RKO (cell line): Measurements from ENCODE around the gene ASIC2.
"Not testable (repeated sequence)": the region's sequence is repeated elsewhere in the genome, so short reads cannot be mapped to it uniquely, and the experiment has no call there.

ENCODE experiments used
- DNase-seq: peaks from one replicate; pipeline ENCODE4 v3.0.0-alpha.2; 2016; ENCODE audit warnings: low spot score

ASIC2 gene

GRCh38 chr17:33019161-33019890 is 273.8 kb downstream of the ASIC2 start:
- DNase-seq, result no peak

GRCh38 chr17:33017366-33017765 is 275.7 kb downstream of the ASIC2 start:
- no peak for DNase-seq

GRCh38 chr17:33016920-33017319 is 276.2 kb downstream of the ASIC2 start:
- DNase-seq, result no peak

- no peak for DNase-seq
Measured at GRCh38 chr17:33015716-33016346, 277.3 kb downstream of the ASIC2 start.

- no peak for DNase-seq
Measured at GRCh38 chr17:33014751-33015150, 278.3 kb downstream of the ASIC2 start.

DNA sequence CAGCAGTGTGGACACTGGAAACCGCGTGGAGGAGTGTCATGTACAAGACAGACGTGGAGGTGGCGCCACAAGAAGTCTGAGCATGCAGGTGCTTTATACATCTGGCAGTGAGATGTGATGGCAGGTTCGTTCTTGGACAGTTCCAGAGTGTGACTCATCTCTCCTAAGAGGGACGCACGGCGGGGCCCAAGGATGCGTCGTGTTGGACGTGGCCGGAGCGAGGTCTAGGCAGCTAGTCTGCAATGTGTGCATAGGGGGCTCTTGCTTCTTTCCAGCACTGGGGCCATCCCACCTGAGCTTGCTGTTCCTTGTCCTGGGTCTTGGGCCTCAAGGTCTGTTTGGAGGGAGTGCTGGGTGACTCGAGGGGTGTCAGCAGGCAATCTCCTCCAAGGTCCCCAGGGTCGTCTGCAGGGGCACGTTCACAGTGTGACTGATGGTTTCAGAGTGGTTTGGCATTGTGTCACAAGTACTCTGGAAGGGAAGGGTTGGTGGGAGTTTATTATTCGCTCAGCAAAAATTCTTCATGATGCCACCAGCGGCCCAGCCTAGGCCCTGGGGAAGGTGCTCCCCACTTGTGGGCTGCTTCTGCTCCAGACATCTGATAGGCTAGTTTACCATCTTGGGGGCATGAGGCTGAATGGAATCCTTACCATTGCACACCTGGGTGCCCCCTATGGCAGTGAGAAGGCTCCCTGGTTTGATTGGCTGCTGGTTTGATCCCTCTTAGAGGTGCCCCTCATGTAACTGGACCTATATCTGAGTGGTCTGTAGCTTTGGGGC is 279.3 kb downstream of the ASIC2 start:
- DNase-seq, result no peak

DNA sequence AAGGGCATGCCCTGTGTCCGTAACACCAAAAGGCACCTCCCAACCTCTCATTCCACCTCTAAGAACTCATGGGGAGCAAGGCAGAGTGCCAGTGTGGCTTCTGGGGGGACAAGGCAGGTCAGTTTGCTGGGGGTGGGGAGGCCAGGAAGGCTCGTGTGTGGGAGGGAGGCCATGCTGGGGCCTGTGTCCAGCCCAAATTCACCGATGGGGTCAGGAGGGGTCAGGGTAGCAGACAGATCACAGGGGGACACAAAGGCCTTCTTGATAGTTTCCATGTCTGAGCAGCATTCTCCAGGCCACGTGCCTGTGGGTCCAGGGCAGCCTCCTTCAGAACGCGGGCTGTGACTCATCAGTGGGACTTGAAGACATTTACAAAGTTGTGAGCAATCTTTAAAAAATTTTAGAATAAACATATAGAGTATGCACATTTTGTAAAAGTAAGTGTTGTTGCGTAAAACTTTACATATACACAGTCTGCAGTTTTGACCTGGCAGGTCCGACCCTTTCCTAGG is 280.5 kb downstream of the ASIC2 start:
- DNase-seq, result peak; percentile 21

- no peak for DNase-seq
Measured at GRCh38 chr17:33009636-33010035, 283.5 kb downstream of the ASIC2 start.

DNA sequence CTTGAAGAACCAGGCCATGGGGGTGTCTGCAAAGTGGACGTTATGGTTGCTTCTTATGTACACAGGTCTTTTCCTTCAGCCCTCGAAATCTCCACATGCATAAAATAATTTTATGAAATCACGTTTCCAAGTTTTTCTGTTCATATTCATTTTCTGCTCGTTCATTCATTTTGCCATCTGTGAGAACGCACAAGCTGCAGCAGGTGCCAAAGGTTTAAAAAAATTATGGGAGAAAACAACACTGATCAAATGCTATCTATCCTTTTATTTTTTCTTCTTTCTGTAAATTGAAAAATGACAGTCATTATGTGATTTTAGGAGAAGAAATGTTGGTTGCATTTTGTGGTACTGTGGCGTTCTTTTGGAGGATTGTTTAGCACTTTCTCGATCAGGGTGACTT is 285.9 kb downstream of the ASIC2 start:
- no peak for DNase-seq

GRCh38 chr17:33002246-33002645 is 290.8 kb downstream of the ASIC2 start:
- DNase-seq, result no peak

DNA sequence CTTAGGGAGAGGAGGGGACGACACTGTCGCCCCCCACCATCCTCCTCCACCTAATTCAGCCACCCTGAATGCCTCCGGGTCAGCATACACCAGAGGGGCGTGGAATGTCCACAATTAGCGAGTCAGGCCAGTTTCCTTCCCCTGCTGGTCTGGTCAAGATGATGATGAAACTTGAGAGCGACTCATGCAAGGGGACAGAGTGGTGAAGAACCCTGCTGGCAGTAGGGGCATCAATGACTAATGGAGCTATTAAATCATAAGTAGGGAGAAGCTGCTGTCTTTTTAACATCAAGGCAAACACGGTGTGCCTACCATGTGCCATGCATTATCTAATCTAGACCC is 294.2 kb downstream of the ASIC2 start:
- DNase-seq, result peak; percentile 32

DNA sequence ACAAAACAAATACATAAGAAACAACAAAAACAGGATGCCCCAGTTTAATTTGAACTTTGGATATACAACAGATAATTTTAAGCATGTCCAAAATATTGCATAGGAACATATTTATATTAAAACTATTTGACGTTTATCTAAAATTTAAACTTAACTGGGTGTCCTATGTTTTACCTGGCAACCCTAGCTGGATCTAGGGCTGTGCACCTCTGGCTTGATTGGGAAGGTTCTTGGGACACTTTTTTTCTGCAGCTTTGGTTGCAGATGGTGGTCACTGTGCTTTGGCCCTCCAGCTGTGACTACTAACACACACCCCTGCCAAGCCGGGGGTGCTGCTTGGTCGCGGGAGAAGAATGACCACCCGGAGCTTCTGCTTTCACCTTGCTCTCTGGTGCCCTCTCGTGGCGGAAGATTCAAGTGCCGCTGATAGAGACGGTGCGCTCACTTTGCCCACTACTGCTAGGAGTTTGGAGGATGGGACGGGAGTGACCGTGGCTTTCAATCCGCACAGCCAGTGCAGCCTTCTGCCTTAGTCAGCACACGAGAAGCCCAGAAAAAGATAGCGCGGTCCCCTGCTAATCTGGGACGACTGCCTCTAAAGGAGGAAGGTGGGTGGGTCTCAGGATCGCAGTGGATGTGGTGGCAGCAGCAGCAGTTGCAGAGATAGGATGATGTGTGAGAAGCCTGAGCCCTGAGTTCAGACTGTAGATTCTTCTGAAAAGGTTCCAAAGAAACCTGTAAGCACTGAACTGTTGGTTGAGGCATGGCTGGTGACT is 294.8 kb downstream of the ASIC2 start:
- peak; percentile 51 for DNase-seq

- DNase-seq, result no peak
Measured at GRCh38 chr17:32995416-32996045, 297.6 kb downstream of the ASIC2 start.

GRCh38 chr17:32993977-32994376 is 299.1 kb downstream of the ASIC2 start:
- DNase-seq, result no peak

DNA sequence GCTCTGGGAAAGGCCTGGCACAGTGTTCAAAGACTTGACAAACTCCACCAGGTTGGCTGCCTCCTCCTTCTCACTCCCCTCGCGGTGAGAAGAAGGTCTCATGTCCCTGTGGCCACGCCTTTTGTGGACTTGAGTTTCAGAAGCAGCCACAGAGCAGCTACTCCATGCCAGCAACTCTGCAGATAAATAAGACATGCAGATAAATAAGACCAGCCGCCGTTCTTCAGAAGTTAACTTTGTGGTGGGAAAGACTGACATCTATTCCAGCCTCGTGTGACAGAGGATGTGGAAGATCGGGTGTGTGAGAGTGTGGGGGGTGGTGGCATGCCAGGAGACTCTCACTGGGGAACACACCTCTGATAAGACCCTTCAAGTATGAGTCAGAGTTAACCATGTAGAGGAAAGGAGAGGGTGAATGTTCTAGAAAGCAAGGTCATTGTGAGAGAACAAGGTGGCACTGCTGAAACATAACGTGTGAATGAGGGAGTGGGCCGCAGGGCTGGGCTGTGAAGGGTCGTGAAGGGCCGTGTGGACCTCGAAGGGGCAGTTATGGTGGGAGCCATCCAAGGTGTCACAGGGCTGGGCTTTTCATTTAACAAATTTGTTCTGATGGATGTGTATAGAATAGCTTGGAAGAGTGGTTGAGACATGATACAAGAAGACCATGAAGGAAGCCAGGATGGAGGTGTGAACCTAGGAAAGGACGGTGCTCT is 300.6 kb downstream of the ASIC2 start:
- no peak for DNase-seq

DNA sequence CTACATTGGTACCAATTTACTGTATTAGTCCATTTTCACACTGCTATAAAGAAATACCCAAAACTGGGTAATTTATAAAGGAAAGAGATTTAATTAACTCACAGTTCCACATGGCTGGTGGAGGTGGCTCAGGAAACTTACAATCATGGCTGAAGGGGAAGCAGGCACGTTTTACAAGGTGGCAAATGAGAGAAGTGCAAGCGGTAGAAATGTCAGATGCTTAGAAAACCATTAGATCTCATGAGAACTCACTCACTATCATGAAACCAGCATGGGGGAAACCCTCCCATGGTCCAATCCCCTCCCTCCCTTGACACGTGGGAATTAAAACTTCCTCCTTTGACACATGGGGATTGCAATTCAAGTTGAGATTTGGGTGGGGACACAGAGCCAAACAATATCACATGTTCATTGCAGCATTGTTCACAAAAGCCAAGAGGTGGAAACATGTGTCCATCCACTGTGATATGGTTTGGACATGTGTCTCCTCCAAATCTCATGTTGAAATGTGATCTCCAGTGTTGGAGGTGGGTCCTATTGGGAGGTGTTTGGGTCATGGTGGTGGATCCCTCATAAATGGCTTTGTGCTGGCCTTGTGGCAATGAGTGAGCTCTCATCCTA is 304.5 kb downstream of the ASIC2 start:
- no peak for DNase-seq

GRCh38 chr17:32987868-32988267 is 305.2 kb downstream of the ASIC2 start:
- not testable (repeated sequence) for DNase-seq

GRCh38 chr17:32987453-32987805 is 305.7 kb downstream of the ASIC2 start:
- DNase-seq, result not testable (repeated sequence)

- no peak for DNase-seq
Measured at GRCh38 chr17:32985050-32985756, 307.9 kb downstream of the ASIC2 start.

DNA sequence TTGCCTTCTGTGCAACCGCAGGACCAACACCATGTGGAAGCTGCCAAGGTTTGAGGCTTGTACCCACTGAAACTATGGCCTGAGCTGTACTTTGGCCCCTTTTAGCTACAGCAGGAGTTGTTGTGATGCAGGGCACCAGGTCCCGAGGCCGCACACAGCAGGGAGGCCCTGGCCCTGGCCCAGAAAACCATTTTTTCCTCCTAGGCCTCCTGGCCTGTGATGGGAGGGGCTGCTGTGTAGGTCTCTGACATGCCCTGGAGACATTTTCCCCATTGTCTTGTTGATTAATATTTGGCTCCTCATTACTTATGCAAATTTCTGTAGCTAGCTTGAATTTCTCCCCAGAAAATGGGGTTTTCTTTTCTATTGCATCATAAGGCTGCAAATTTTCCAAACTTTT is 311.5 kb downstream of the ASIC2 start:
- not testable (repeated sequence) for DNase-seq
